HepG2 (cell line): ENCODE data around the gene GPR162. TPM values are rescaled to one million over a fixed set of nuclear protein-coding genes. Genes with fewer than 3 reads are reported as not detected.
A peak's percentile ranks its signal among the peaks of the same experiment; 100 is the strongest.

Experiments
- ETV6 ChIP-seq: sonication (generic); formaldehyde crosslinking; conservative IDR thresholded peaks from 2 replicates; pipeline ENCODE4 v1.4.0; 2020; ENCODE audit warnings: missing genetic modification reagents
- IRX3 ChIP-seq: sonication (generic); formaldehyde crosslinking; IDR thresholded peaks from 2 replicates; pipeline ENCODE4 v1.8.1; 2023; ENCODE audit warnings: mild to moderate bottlenecking, low read depth, missing genetic modification reagents, borderline replicate concordance
- JARID2 ChIP-seq: sonication (generic); formaldehyde crosslinking; IDR thresholded peaks from 2 replicates; pipeline ENCODE4 v1.8.1; 2023; ENCODE audit warnings: missing genetic modification reagents, inconsistent platforms; ENCODE audit not compliant: insufficient replicate concordance
- KAT8 ChIP-seq: IDR thresholded peaks from 2 replicates; pipeline ENCODE4 v1.6.1; 2016; ENCODE audit warnings: missing genetic modification reagents, missing compliant biosample characterization
- MAF1 ChIP-seq: sonication (generic); formaldehyde crosslinking; IDR thresholded peaks from 2 replicates; pipeline ENCODE4 v1.5.0; 2020; ENCODE audit warnings: missing genetic modification reagents, borderline replicate concordance
- MEIS1 ChIP-seq: sonication (generic); formaldehyde crosslinking; IDR thresholded peaks from 2 replicates; pipeline ENCODE4 v1.9.0; 2021; ENCODE audit warnings: mild to moderate bottlenecking, missing genetic modification reagents, moderate library complexity, borderline replicate concordance
- MEIS2 ChIP-seq: sonication (generic); formaldehyde crosslinking; IDR thresholded peaks from 2 replicates; pipeline ENCODE4 v1.9.0; 2021; ENCODE audit warnings: mild to moderate bottlenecking, missing genetic modification reagents
- NR1H2 ChIP-seq: sonication (generic); formaldehyde crosslinking; IDR thresholded peaks from 2 replicates; pipeline ENCODE4 v1.8.1; 2022; ENCODE audit warnings: low read depth, missing genetic modification reagents, borderline replicate concordance
- SALL2 ChIP-seq: sonication (generic); formaldehyde crosslinking; IDR thresholded peaks from 2 replicates; pipeline ENCODE4 v1.8.1; 2023; ENCODE audit warnings: mild to moderate bottlenecking, missing genetic modification reagents, inconsistent platforms
- ZBTB42 ChIP-seq: sonication (generic); formaldehyde crosslinking; IDR thresholded peaks from 2 replicates; pipeline ENCODE4 v1.5.0; 2020; ENCODE audit warnings: mild to moderate bottlenecking, missing genetic modification reagents
- ZNF136 ChIP-seq: sonication (generic); formaldehyde crosslinking; IDR thresholded peaks from 2 replicates; pipeline ENCODE4 v1.8.1; 2022; ENCODE audit warnings: low read depth, mild to moderate bottlenecking, moderate library complexity, missing genetic modification reagents
- ZNF350 ChIP-seq: sonication (generic); formaldehyde crosslinking; IDR thresholded peaks from 2 replicates; pipeline ENCODE4 v1.4.0; 2020; ENCODE audit warnings: mild to moderate bottlenecking, low read depth, missing genetic modification reagents, borderline replicate concordance
- ZNF615 ChIP-seq: sonication (generic); formaldehyde crosslinking; IDR thresholded peaks from 2 replicates; pipeline ENCODE4 v1.5.0; 2020; ENCODE audit warnings: mild to moderate bottlenecking, missing genetic modification reagents, borderline replicate concordance
- ZNF670 ChIP-seq: sonication (generic); formaldehyde crosslinking; IDR thresholded peaks from 2 replicates; pipeline ENCODE4 v1.8.0; 2022; ENCODE audit warnings: mild to moderate bottlenecking, missing genetic modification reagents, borderline replicate concordance
- ZNF768 ChIP-seq: sonication (generic); formaldehyde crosslinking; IDR thresholded peaks from 2 replicates; pipeline ENCODE4 v1.4.0; 2020; ENCODE audit warnings: missing genetic modification reagents
- ZNF777 ChIP-seq: sonication (generic); formaldehyde crosslinking; IDR thresholded peaks from 2 replicates; pipeline ENCODE4 v1.4.0; 2020; ENCODE audit warnings: missing genetic modification reagents
- ZSCAN21 ChIP-seq: sonication (generic); formaldehyde crosslinking; IDR thresholded peaks from 2 replicates; pipeline ENCODE4 v1.8.0; 2022; ENCODE audit warnings: mild to moderate bottlenecking, missing genetic modification reagents, moderate library complexity, borderline replicate concordance
- ZSCAN9 ChIP-seq: IDR thresholded peaks from 2 replicates; pipeline ENCODE4 v1.6.1; 2016; ENCODE audit warnings: borderline replicate concordance
- polyA plus RNA-seq, 8 experiments: library from polyadenylated mRNA; depleted of rRNA in 3 of 8; stranded (reverse) in 7 of 8; unstranded in 1 of 8; fragments of >200 nt; fragmentation: Illumina TruSeq in 4 of 8; extraction: Trizol in 4 of 8; gene quantifications; 2 replicates each; pipeline versions ENCODE4 v1.2.1 to v1.2.3, GENCODE V29; 2011 to 2016; ENCODE audit warnings: low read depth in 4 of 8, missing spikeins in 1 of 8, mixed read lengths in 1 of 8; ENCODE audit not compliant: insufficient read depth in 1 of 8
- total RNA-seq, 5 experiments: library from RNA; depleted of rRNA; stranded (reverse); fragments of >200 nt; fragmentation: Illumina TruSeq; extraction: Trizol; gene quantifications; 2 replicates each; pipeline ENCODE4 v1.2.3, GENCODE V29; 2016; ENCODE audit warnings: low read depth in 1 of 5
- TF ChIP-seq, protein P1 (sequence below): sonication (generic); formaldehyde crosslinking; IDR thresholded peaks from 2 replicates; pipeline ENCODE4 v1.8.1; 2022; ENCODE audit warnings: low read depth, mild to moderate bottlenecking, missing genetic modification reagents
- TF ChIP-seq, protein P2 (sequence below): sonication (generic); formaldehyde crosslinking; IDR thresholded peaks from 2 replicates; pipeline ENCODE4 v1.8.0; 2022; ENCODE audit warnings: low read depth, missing genetic modification reagents
- TF ChIP-seq, protein P3 (sequence below): sonication (generic); formaldehyde crosslinking; IDR thresholded peaks from 2 replicates; pipeline ENCODE4 v1.5.1; 2020; ENCODE audit warnings: missing genetic modification reagents, mild to moderate bottlenecking, borderline replicate concordance

Gene GPR162
- total and polyA plus RNA-seq, 2 of the 13 experiments (the other 11 are each of a cell fraction or from before 2014, with no cell fraction given): 0.08 TPM; not detected in 1

DNA sequence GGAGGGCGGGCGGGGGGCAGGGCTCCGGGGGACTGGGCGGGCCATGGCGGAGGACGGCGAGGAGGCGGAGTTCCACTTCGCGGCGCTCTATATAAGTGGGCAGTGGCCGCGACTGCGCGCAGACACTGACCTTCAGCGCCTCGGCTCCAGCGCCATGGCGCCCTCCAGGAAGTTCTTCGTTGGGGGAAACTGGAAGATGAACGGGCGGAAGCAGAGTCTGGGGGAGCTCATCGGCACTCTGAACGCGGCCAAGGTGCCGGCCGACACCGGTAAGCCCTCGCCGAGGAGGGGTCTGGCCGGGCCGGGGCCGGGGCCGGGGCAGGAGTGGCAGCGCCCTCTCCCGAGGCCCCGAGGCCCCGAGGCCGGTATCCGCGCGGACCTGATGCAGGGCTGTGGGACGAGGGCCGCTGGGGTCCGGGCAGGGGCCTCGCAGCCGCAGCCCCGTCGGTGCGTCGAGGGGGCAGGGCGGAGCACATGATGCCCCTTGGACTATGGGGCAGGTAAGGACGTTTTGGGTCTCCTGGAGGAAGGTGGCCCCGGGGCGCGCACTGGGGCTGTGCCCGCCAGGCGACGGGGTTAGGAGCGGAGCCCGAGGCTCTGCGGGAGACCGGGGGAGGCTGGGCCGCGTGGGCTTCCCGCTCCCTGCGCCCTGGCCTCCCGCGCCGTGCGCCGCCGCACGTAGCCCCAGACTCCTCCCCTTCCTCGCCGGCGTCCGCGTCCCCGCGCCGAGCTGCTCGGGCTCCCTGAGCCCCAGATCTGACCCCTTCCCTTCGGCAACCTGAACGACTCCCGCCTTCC lies 46.0 kb downstream of the GPR162 start, which contains the start of gene TPI1 (continued):
- TF ChIP-seq, protein P1, sequence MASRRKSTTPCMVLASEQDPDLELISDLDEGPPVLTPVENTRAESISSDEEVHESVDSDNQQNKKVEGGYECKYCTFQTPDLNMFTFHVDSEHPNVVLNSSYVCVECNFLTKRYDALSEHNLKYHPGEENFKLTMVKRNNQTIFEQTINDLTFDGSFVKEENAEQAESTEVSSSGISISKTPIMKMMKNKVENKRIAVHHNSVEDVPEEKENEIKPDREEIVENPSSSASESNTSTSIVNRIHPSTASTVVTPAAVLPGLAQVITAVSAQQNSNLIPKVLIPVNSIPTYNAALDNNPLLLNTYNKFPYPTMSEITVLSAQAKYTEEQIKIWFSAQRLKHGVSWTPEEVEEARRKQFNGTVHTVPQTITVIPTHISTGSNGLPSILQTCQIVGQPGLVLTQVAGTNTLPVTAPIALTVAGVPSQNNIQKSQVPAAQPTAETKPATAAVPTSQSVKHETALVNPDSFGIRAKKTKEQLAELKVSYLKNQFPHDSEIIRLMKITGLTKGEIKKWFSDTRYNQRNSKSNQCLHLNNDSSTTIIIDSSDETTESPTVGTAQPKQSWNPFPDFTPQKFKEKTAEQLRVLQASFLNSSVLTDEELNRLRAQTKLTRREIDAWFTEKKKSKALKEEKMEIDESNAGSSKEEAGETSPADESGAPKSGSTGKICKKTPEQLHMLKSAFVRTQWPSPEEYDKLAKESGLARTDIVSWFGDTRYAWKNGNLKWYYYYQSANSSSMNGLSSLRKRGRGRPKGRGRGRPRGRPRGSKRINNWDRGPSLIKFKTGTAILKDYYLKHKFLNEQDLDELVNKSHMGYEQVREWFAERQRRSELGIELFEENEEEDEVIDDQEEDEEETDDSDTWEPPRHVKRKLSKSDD: no peak
- TF ChIP-seq ZNF350 (CRISPR knock-in tag) (no peak), MEIS2 (CRISPR knock-in tag) (peak; percentile 49; the same call in 1 of the 2 replicates), ZSCAN21 (CRISPR knock-in tag) (peak; percentile 62; the same call in 1 of the 2 replicates), SALL2 (CRISPR knock-in tag) (peak; percentile 54; the same call in 1 of the 2 replicates), ZNF615 (CRISPR knock-in tag) (no peak), KAT8 (peak; percentile 63; the same call in 1 of the 2 replicates), ETV6 (CRISPR knock-in tag) (no peak), ZSCAN9 (CRISPR knock-in tag) (peak; percentile 75), ZNF777 (CRISPR knock-in tag) (peak; percentile 41), MAF1 (CRISPR knock-in tag) (peak; percentile 66; the same call in 1 of the 2 replicates), ZNF768 (peak; percentile 63), NR1H2 (CRISPR knock-in tag) (0 out of 2 replicates have a peak, but pooled peaks have one; percentile 8), JARID2 (CRISPR knock-in tag) (peak; percentile 13), ZNF136 (no peak), ZBTB42 (CRISPR knock-in tag) (peak; percentile 85; the same call in 1 of the 2 replicates), ZNF670 (no peak), IRX3 (CRISPR knock-in tag) (peak; percentile 85), MEIS1 (CRISPR knock-in tag) (no peak)
- TF ChIP-seq, protein P2, sequence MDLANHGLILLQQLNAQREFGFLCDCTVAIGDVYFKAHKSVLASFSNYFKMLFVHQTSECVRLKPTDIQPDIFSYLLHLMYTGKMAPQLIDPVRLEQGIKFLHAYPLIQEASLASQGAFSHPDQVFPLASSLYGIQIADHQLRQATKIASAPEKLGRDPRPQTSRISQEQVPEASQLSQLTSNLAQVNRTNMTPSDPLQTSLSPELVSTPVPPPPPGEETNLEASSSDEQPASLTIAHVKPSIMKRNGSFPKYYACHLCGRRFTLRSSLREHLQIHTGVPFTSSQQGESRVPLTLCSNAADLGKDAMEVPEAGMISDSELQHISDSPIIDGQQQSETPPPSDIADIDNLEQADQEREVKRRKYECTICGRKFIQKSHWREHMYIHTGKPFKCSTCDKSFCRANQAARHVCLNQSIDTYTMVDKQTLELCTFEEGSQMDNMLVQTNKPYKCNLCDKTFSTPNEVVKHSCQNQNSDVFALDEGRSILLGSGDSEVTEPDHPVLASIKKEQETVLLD (CRISPR knock-in tag): peak; percentile 55; the same call in 1 of the 2 replicates
- TF ChIP-seq, protein P3, sequence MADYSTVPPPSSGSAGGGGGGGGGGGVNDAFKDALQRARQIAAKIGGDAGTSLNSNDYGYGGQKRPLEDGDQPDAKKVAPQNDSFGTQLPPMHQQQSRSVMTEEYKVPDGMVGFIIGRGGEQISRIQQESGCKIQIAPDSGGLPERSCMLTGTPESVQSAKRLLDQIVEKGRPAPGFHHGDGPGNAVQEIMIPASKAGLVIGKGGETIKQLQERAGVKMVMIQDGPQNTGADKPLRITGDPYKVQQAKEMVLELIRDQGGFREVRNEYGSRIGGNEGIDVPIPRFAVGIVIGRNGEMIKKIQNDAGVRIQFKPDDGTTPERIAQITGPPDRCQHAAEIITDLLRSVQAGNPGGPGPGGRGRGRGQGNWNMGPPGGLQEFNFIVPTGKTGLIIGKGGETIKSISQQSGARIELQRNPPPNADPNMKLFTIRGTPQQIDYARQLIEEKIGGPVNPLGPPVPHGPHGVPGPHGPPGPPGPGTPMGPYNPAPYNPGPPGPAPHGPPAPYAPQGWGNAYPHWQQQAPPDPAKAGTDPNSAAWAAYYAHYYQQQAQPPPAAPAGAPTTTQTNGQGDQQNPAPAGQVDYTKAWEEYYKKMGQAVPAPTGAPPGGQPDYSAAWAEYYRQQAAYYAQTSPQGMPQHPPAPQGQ: peak; percentile 44; the same call in 1 of the 2 replicates
